Naive thymus-derived CD4-positive, alpha-beta T cell (primary cell): Measurements from ENCODE around the gene NOS3. TPM values are rescaled to one million over a fixed set of nuclear protein-coding genes. Genes with fewer than 3 reads are reported as not detected.

Experiments used
- ATAC-seq: fragments of 150-1000 bp; cut with Tn5 transposase; 2 replicates; pipeline ENCODE4 v1.10.0; 2021; ENCODE audit warnings: mild to moderate bottlenecking, moderate library complexity
- CTCF ChIA-PET: fragments of 350-600 bp; sonication (Branson Sonifier 250); formaldehyde crosslinking; loops from one replicate; lab custom pipeline; 2021; ENCODE audit warnings: antibody characterized with exemption; lab: Charles Lee
- POLR2A ChIA-PET: fragments of 350-600 bp; sonication (Branson Sonifier 250); formaldehyde crosslinking; loops from one replicate; lab custom pipeline; 2021; ENCODE audit warnings: antibody characterized with exemption, inconsistent platforms; lab: Charles Lee
- DNase-seq, 9 donors: peaks; one replicate each; pipeline versions ENCODE4 v3.0.0 to v3.0.0-alpha.2; 2020 to 2022; ENCODE audit warnings: mixed read lengths in 1 of 9
- H3K27ac ChIP-seq: one replicate; pipeline ENCODE4 v1.7.0; 2013; ENCODE audit warnings: mild to moderate bottlenecking, low read depth, low read length, moderate library complexity
- H3K27me3 ChIP-seq, 2 donors: one replicate each; pipeline ENCODE4 v1.7.0; 2013; ENCODE audit warnings: low read length in 2 of 2, mild to moderate bottlenecking in 2 of 2, moderate library complexity in 2 of 2; ENCODE audit not compliant: control insufficient read depth in 2 of 2, insufficient read depth in 2 of 2
- H3K36me3 ChIP-seq, 3 experiments: 1 replicate in 2 of 3; 2 replicates in 1 of 3; pipeline ENCODE4 v1.7.0; 2013; ENCODE audit warnings: low read length in 3 of 3, mild to moderate bottlenecking in 3 of 3, moderate library complexity in 1 of 3; ENCODE audit not compliant: insufficient read depth in 3 of 3, control insufficient read depth in 2 of 3
- H3K4me1 ChIP-seq, 2 donors: one replicate each; pipeline ENCODE4 v1.7.0; 2013; ENCODE audit warnings: low read length in 2 of 2, mild to moderate bottlenecking in 2 of 2, moderate library complexity in 1 of 2; ENCODE audit not compliant: control insufficient read depth in 2 of 2, insufficient read depth in 2 of 2
- H3K4me3 ChIP-seq: 2 replicates; pipeline ENCODE4 v1.7.0; 2013; ENCODE audit warnings: mild to moderate bottlenecking, low read length
- H3K9me3 ChIP-seq, 3 experiments: 1 replicate in 2 of 3; 2 replicates in 1 of 3; pipeline ENCODE4 v1.7.0; 2013; ENCODE audit warnings: low read length in 3 of 3; ENCODE audit not compliant: control insufficient read depth in 2 of 3
- H3K27ac Mint-ChIP-seq, 9 donors: one replicate each; pipeline ENCODE4 v1.8.0; 2020 to 2022; ENCODE audit warnings: mixed read lengths in 9 of 9, mild to moderate bottlenecking in 8 of 9, moderate library complexity in 5 of 9, inconsistent platforms in 2 of 9
- H3K27me3 Mint-ChIP-seq, 5 donors: one replicate each; pipeline ENCODE4 v1.8.0; 2021 to 2022; ENCODE audit warnings: mixed read lengths in 5 of 5, mild to moderate bottlenecking in 1 of 5
- H3K36me3 Mint-ChIP-seq, 5 donors: one replicate each; pipeline ENCODE4 v1.8.0; 2020 to 2022; ENCODE audit warnings: mixed read lengths in 5 of 5, mild to moderate bottlenecking in 3 of 5, inconsistent platforms in 1 of 5
- H3K4me1 Mint-ChIP-seq, 7 donors: one replicate each; pipeline ENCODE4 v1.8.0; 2020 to 2022; ENCODE audit warnings: mixed read lengths in 7 of 7, mild to moderate bottlenecking in 3 of 7, inconsistent platforms in 1 of 7
- H3K4me3 Mint-ChIP-seq, 10 donors: one replicate each; pipeline ENCODE4 v1.8.0; 2020 to 2022; ENCODE audit warnings: mild to moderate bottlenecking in 10 of 10, mixed read lengths in 10 of 10, moderate library complexity in 6 of 10, inconsistent platforms in 2 of 10
- H3K9me3 Mint-ChIP-seq, 11 donors: one replicate each; pipeline ENCODE4 v1.8.0; 2020 to 2022; ENCODE audit warnings: mixed read lengths in 11 of 11, mild to moderate bottlenecking in 4 of 11, inconsistent platforms in 1 of 11, moderate library complexity in 1 of 11
- intact Hi-C, 2 donors: fragments of 100-400 bp; cut with micrococcal nuclease; formaldehyde crosslinking; loops; one replicate each; pipeline ENCODE4 v1.15.1; 2023
- polyA plus RNA-seq, 2 donors: library from polyadenylated mRNA; unstranded; fragments of 300-500 nt; fragmentation: Illumina TruSeq; gene quantifications; one replicate each; pipeline ENCODE4 v1.2.3, GENCODE V29; 2021
- total RNA-seq, 6 experiments: library from RNA in 5 of 6; stranded (reverse) in 5 of 6; gene quantifications; 1 replicate in 5 of 6; 2 replicates in 1 of 6; pipeline ENCODE4 v1.2.3 and lab custom pipeline; 2021 to 2026

Gene NOS3
- total and polyA plus RNA-seq, 7 experiments from 2014 or later = 2.8 to 19.1 (median 7.9) TPM

DNA sequence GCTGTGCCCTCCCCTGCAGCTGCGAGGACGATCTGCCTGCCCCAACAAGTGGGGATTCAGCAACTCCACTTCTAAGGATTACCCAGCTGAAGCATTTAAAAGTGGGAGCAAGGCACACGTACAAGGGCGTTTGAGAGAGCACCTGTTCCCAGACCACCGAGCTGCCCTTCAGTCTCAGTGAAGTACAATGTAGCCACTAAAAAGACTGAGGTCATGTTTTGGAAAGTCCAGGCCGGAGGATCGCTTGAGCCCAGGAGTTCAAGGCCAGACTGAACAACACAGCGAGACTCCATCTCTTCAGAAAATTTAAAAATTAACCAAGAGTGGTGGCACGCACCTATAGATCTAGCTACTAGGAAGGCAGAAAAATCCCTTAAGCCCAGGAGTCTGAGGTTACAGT, 14.7 kb downstream of the NOS3 start:
- Histone ChIP-seq H3K9me3 (no peaks in the 10 kb centered on the region), H3K4me3 (no peak overlapping the region), H3K27ac (no peak overlapping the region), H3K36me3 (peaks cover 0 to 20% (median 0%) of the 10 kb centered on the region in 3 experiments), H3K27me3 (no peaks in the 10 kb centered on the region), H3K4me1 (peaks cover 28 to 41% of the 10 kb centered on the region in 2 donors)
- CTCF ChIA-PET = no interaction called here
- H3K9me3 Mint-ChIP-seq = peaks cover 0 to 4% (median 0%) of the 10 kb centered on the region in 11 donors
- ATAC-seq (no peak), DNase-seq (no peak)
- peak overlapping the region in 3 of 10 donors; percentile 17 to 65 (median 29) for H3K4me3 Mint-ChIP-seq
- POLR2A ChIA-PET = interaction anchor here (0.8 to 1.7 kb wide), 4 partner anchors 8 to 26 kb away, joined by 4 to 6 read pairs (median 4); no protein-coding TSS in a partner anchor
- H3K27me3 Mint-ChIP-seq = no peaks in the 10 kb centered on the region
- H3K27ac Mint-ChIP-seq = peak overlapping the region in 6 of 9 donors; percentile 5 to 59 (median 32)
- H3K36me3 Mint-ChIP-seq = peaks cover 0 to 21% (median 7%) of the 10 kb centered on the region in 5 donors
- H3K4me1 Mint-ChIP-seq = peaks cover 19 to 56% (median 44%) of the 10 kb centered on the region in 7 donors
- intact Hi-C loops = no loop called here

DNA sequence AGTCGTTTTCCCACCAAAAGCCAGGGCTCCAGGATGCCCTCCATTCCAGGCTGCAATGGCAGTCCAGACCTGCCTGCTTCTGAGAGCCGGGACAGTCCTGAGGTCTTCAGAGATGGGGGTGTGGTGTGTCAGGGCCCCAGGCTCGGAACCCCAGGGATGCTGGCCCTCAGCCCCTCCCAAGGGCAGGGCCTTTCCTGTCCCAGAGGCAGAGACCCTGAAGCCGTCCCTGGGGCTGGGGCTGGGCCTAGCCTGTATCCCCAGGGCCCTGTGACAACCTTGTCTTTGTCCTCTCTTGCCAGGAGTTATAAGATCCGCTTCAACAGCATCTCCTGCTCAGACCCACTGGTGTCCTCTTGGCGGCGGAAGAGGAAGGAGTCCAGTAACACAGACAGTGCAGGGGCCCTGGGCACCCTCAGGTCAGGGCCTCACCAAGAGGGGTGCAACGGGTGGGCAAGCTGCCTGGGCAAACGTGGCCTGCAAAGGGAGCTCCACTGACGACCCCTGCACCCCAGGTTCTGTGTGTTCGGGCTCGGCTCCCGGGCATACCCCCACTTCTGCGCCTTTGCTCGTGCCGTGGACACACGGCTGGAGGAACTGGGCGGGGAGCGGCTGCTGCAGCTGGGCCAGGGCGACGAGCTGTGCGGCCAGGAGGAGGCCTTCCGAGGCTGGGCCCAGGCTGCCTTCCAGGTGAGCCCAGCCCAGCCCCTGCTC, 15.9 kb downstream of the NOS3 start:
- Mint-ChIP-seq H3K27ac (peak overlapping the region in 7 of 9 donors; percentile 8 to 73 (median 25)), H3K4me1 (peaks cover 28 to 61% (median 51%) of the 10 kb centered on the region in 7 donors), H3K9me3 (peaks cover 0 to 4% (median 0%) of the 10 kb centered on the region in 11 donors), H3K27me3 (no peaks in the 10 kb centered on the region), H3K4me3 (peak overlapping the region in 4 of 10 donors; percentile 18 to 86 (median 54)), H3K36me3 (peaks cover 0 to 17% (median 4%) of the 10 kb centered on the region in 5 donors)
- no peak for ATAC-seq
- intact Hi-C loops = no loop called here
- ChIA-PET CTCF (interaction anchor here (1.1 to 3.8 kb wide), 4 partner anchors 8 to 108 kb away, joined by 3 to 29 read pairs (median 4); no protein-coding TSS in a partner anchor), POLR2A (interaction anchor here (1.0 to 2.7 kb wide), 6 partner anchors 9 to 545 kb away, joined by 3 to 21 read pairs (median 6); no protein-coding TSS in a partner anchor)
- H3K27ac ChIP-seq = no peak overlapping the region
- peaks cover 34 to 49% of the 10 kb centered on the region in 2 donors for H3K4me1 ChIP-seq
- no peak for DNase-seq
- no peaks in the 10 kb centered on the region for H3K9me3 ChIP-seq
- H3K27me3 ChIP-seq = no peaks in the 10 kb centered on the region
- H3K36me3 ChIP-seq = peaks cover 0 to 13% (median 0%) of the 10 kb centered on the region in 3 experiments
- no peak overlapping the region for H3K4me3 ChIP-seq

DNA sequence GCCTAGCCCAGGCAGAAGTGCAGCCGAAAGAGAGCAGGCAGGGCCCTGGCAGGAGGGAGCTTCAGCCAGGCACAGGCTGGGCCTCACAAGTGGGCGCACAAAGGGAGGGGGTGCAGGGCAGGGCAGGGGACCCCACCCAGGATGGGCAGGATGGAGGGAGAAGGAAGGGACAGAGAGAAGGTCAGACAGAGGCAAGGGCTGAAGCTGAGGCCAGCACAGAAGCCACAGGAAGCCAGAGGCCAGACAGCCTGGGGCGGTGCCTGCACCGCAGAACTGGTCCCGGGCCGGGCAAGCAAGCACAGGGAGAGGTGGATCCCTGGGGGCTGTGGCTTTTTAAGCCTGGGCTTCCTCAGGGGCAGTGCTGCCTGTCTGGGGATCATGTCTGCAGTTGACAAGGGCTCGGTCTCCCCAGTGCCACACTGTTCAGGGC, 16.7 kb downstream of the NOS3 start:
- H3K27ac ChIP-seq = peak overlapping the region; percentile 73
- no peak for ATAC-seq
- peak overlapping the region; percentile 73 to 97 (median 91) for H3K27ac Mint-ChIP-seq
- peak overlapping the region; percentile 62 for H3K4me3 ChIP-seq
- H3K4me1 ChIP-seq = peaks cover 39 to 57% of the 10 kb centered on the region in 2 donors
- H3K4me1 Mint-ChIP-seq = peaks cover 35 to 69% (median 59%) of the 10 kb centered on the region in 7 donors
- ChIA-PET CTCF (interaction anchor here (0.6 to 5.1 kb wide), 8 partner anchors 9 to 109 kb away, joined by 3 to 29 read pairs (median 4); partner anchors contain the start of gene ABCB8), POLR2A (interaction anchor here (0.7 to 2.7 kb wide), 9 partner anchors 10 to 80 kb away, joined by 3 to 21 read pairs (median 7); partner anchors contain the start of gene ABCB8)
- peaks cover 0 to 10% (median 5%) of the 10 kb centered on the region in 5 donors for H3K36me3 Mint-ChIP-seq
- no peak for DNase-seq
- H3K9me3 ChIP-seq = no peaks in the 10 kb centered on the region
- peaks cover 0 to 2% (median 0%) of the 10 kb centered on the region in 11 donors for H3K9me3 Mint-ChIP-seq
- H3K27me3 Mint-ChIP-seq = no peaks in the 10 kb centered on the region
- H3K4me3 Mint-ChIP-seq = peak overlapping the region; percentile 80 to 90 (median 85)
- intact Hi-C loops = no loop called here
- no peaks in the 10 kb centered on the region for H3K27me3 ChIP-seq
- H3K36me3 ChIP-seq = peaks cover 0 to 6% (median 0%) of the 10 kb centered on the region in 3 experiments

DNA sequence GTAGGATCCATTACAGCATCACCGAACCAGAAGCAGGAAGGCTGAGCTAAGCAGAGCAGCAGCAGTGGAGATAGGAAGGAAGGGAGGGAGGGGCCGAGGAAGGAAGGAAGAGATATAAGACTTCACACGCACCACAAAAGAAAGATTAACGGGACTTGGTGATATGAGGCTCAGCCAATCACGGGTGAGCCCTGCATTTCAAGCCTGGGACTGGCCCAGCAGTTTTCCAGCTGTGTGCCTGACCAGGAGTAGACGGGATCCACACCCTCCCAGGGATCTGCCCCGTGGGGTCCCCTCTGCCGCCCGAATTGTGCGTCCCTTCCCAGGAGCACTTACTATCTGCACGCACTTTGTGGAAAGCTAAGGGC, 17.3 kb downstream of the NOS3 start:
- peaks cover 39 to 75% (median 65%) of the 10 kb centered on the region in 7 donors for H3K4me1 Mint-ChIP-seq
- intact Hi-C loops = loop anchor here in 1 of 2 donors (1.0 kb wide), 1 partner anchor 10 kb away; no protein-coding TSS in a partner anchor
- H3K27me3 ChIP-seq = no peaks in the 10 kb centered on the region
- H3K4me3 ChIP-seq = peak overlapping the region; percentile 62
- peak overlapping the region; percentile 73 for H3K27ac ChIP-seq
- CTCF ChIA-PET = interaction anchor here (1.3 to 5.1 kb wide), 7 partner anchors 10 to 110 kb away, joined by 4 to 29 read pairs (median 6); partner anchors contain the start of gene ABCB8
- DNase-seq (peak in 4 of 9 donors; percentile 53 to 61 (median 58)), ATAC-seq (peak; percentile 61)
- peak overlapping the region; percentile 73 to 97 (median 91) for H3K27ac Mint-ChIP-seq
- H3K9me3 Mint-ChIP-seq = peaks cover 0 to 2% (median 0%) of the 10 kb centered on the region in 11 donors
- H3K4me1 ChIP-seq = peaks cover 46 to 63% of the 10 kb centered on the region in 2 donors
- peaks cover 0 to 10% (median 7%) of the 10 kb centered on the region in 5 donors for H3K36me3 Mint-ChIP-seq
- H3K4me3 Mint-ChIP-seq = peak overlapping the region; percentile 80 to 90 (median 85)
- no peaks in the 10 kb centered on the region for H3K27me3 Mint-ChIP-seq
- no peaks in the 10 kb centered on the region for H3K36me3 ChIP-seq
- POLR2A ChIA-PET = interaction anchor here (0.7 to 2.7 kb wide), 11 partner anchors 9 to 80 kb away, joined by 3 to 21 read pairs (median 3); partner anchors contain the start of gene ABCB8
- H3K9me3 ChIP-seq = no peaks in the 10 kb centered on the region

DNA sequence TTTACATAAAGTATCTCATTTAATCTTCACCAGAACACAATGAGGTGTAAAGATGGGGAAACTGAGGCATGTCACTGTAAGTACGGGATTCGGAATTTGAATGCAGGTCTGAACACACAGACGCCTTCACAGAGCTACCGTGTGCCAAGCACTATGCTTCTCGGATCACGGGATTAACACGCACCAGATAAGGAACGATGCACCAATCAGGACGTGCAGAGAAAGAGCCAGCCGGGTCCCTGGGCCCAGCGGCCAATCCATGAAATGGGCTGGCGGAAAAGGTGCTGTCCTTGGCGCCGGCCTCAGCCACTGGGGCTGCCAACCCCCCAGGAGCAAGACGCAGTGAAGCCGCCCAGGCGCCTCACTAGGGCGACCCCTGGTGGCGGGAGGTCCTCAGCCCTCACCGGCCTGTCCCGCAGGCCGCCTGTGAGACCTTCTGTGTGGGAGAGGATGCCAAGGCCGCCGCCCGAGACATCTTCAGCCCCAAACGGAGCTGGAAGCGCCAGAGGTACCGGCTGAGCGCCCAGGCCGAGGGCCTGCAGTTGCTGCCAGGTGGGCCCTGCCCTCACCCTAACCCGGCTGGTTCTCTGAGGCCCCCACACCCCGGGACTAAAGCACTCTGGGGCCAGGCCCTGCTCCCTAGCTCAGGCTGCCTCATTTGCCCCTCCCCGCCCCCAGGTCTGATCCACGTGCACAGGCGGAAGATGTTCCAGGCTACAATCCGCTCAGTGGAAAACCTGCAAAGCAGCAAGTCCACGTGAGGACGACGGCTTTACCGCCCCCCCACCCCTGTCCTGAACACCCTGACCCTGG, 17.9 kb downstream of the NOS3 start:
- Histone ChIP-seq H3K9me3 (no peaks in the 10 kb centered on the region), H3K27me3 (no peaks in the 10 kb centered on the region), H3K27ac (peak overlapping the region; percentile 73), H3K36me3 (no peaks in the 10 kb centered on the region), H3K4me3 (peak overlapping the region; percentile 62), H3K4me1 (peaks cover 49 to 66% of the 10 kb centered on the region in 2 donors)
- peak overlapping the region; percentile 73 to 97 (median 91) for H3K27ac Mint-ChIP-seq
- CTCF ChIA-PET = interaction anchor here (1.3 to 5.1 kb wide), 6 partner anchors 9 to 45 kb away, joined by 4 to 29 read pairs (median 8); partner anchors contain the start of gene ABCB8
- intact Hi-C loops = loop anchor here in 1 of 2 donors (1.0 kb wide), 1 partner anchor 10 kb away; no protein-coding TSS in a partner anchor
- peaks cover 0 to 2% (median 0%) of the 10 kb centered on the region in 11 donors for H3K9me3 Mint-ChIP-seq
- peak overlapping the region; percentile 80 to 90 (median 85) for H3K4me3 Mint-ChIP-seq
- ATAC-seq (peak; percentile 59), DNase-seq (peak; percentile 45 to 82 (median 65))
- POLR2A ChIA-PET = interaction anchor here (0.7 to 2.7 kb wide), 9 partner anchors 9 to 50 kb away, joined by 3 to 21 read pairs (median 7); partner anchors contain the start of gene ABCB8
- peaks cover 0 to 10% (median 4%) of the 10 kb centered on the region in 5 donors for H3K36me3 Mint-ChIP-seq
- H3K4me1 Mint-ChIP-seq = peaks cover 39 to 77% (median 64%) of the 10 kb centered on the region in 7 donors
- no peaks in the 10 kb centered on the region for H3K27me3 Mint-ChIP-seq
